Liver (tissue), 9 donors: Measurements from ENCODE around the gene SENP1. TPM values are rescaled to one million over a fixed set of nuclear protein-coding genes. Genes with fewer than 3 reads are reported as not detected.

Source experiments
- DNase-seq: peaks from one replicate; pipeline ENCODE4 v3.0.0-alpha.2; 2017; ENCODE audit warnings: low spot score
- H3K27ac ChIP-seq, 2 donors: one replicate each; pipeline ENCODE4 v1.7.0; 2013; ENCODE audit warnings: inconsistent platforms in 2 of 2, low read length in 2 of 2, control low read depth in 1 of 2, low read depth in 1 of 2, mild to moderate bottlenecking in 1 of 2
- H3K27me3 ChIP-seq, 4 donors: one replicate each; pipeline versions ENCODE4 v1.6.1 to v1.7.0; 2013; ENCODE audit warnings: low read length in 3 of 4, inconsistent platforms in 1 of 4, mild to moderate bottlenecking in 1 of 4, moderate library complexity in 1 of 4; ENCODE audit not compliant: control insufficient read depth in 4 of 4, insufficient read depth in 4 of 4
- H3K36me3 ChIP-seq, 4 donors: one replicate each; pipeline versions ENCODE4 v1.6.1 to v1.7.0; 2013; ENCODE audit warnings: low read length in 3 of 4, mild to moderate bottlenecking in 3 of 4, low read depth in 1 of 4, moderate library complexity in 1 of 4; ENCODE audit not compliant: control insufficient read depth in 4 of 4, insufficient read depth in 3 of 4
- H3K4me1 ChIP-seq, 4 donors: one replicate each; pipeline versions ENCODE4 v1.6.1 to v1.7.0; 2013; ENCODE audit warnings: low read length in 3 of 4, mild to moderate bottlenecking in 3 of 4, moderate library complexity in 1 of 4; ENCODE audit not compliant: control insufficient read depth in 4 of 4, insufficient read depth in 4 of 4
- H3K4me3 ChIP-seq, 3 donors: one replicate each; pipeline versions ENCODE4 v1.6.1 to v1.7.0; 2013; ENCODE audit warnings: low read length in 3 of 3, control low read depth in 1 of 3, low read depth in 1 of 3, mild to moderate bottlenecking in 1 of 3
- H3K9ac ChIP-seq, 2 donors: one replicate each; pipeline ENCODE4 v1.7.0; 2013; ENCODE audit warnings: low read length in 2 of 2, mild to moderate bottlenecking in 2 of 2, moderate library complexity in 2 of 2, control low read depth in 1 of 2, low read depth in 1 of 2
- H3K9me3 ChIP-seq, 4 donors: one replicate each; pipeline versions ENCODE4 v1.6.1 to v1.7.0; 2013; ENCODE audit warnings: low read length in 3 of 4; ENCODE audit not compliant: control insufficient read depth in 4 of 4
- CTCF ChIP-seq: fragments of 150-350 bp; IDR thresholded peaks from 2 replicates; pipeline ENCODE4 v1.5.1; 2017; ENCODE audit warnings: improper control_type of control experiment, low read depth, low read length; ENCODE audit not compliant: missing input control
- EGR1 ChIP-seq, 2 donors: IDR thresholded peaks; 2 replicates each; pipeline ENCODE4 v1.6.1; 2016 to 2018; ENCODE audit warnings: antibody characterized with exemption in 2 of 2, low read depth in 2 of 2
- FOXA1 ChIP-seq: IDR thresholded peaks from 2 replicates; pipeline ENCODE4 v1.6.1; 2016; ENCODE audit warnings: antibody characterized with exemption
- FOXA2 ChIP-seq: IDR thresholded peaks from 2 replicates; pipeline ENCODE4 v1.6.1; 2016; ENCODE audit warnings: antibody characterized with exemption
- GABPA ChIP-seq, 2 donors: IDR thresholded peaks in 1 of 2; conservative IDR thresholded peaks in 1 of 2; 2 replicates each; pipeline ENCODE4 v1.6.1; 2016; ENCODE audit warnings: antibody characterized with exemption in 2 of 2, mild to moderate bottlenecking in 1 of 2, moderate library complexity in 1 of 2
- HNF4A ChIP-seq, 2 donors: conservative IDR thresholded peaks; 2 replicates each; pipeline ENCODE4 v1.6.1; 2016; ENCODE audit warnings: antibody characterized with exemption in 2 of 2, mild to moderate bottlenecking in 2 of 2
- HNF4G ChIP-seq: IDR thresholded peaks from 2 replicates; pipeline ENCODE4 v1.6.1; 2016; ENCODE audit warnings: antibody characterized with exemption
- JUND ChIP-seq, 2 donors: IDR thresholded peaks; 2 replicates each; pipeline ENCODE4 v1.6.1; 2016; ENCODE audit warnings: antibody characterized with exemption in 2 of 2
- MAX ChIP-seq: IDR thresholded peaks from 2 replicates; pipeline ENCODE4 v1.6.1; 2016; ENCODE audit warnings: antibody characterized with exemption
- NR2F2 ChIP-seq: IDR thresholded peaks from 2 replicates; pipeline ENCODE4 v1.6.1; 2016; ENCODE audit warnings: antibody characterized with exemption
- RAD21 ChIP-seq, 2 donors: IDR thresholded peaks; 2 replicates each; pipeline ENCODE4 v1.6.1; 2016; ENCODE audit warnings: antibody characterized with exemption in 2 of 2, mild to moderate bottlenecking in 2 of 2
- RXRA ChIP-seq, 2 donors: IDR thresholded peaks; 2 replicates each; pipeline ENCODE4 v1.6.1; 2017 to 2018; ENCODE audit warnings: antibody characterized with exemption in 2 of 2, mild to moderate bottlenecking in 1 of 2
- SP1 ChIP-seq: IDR thresholded peaks from 2 replicates; pipeline ENCODE4 v1.6.1; 2018; ENCODE audit warnings: antibody characterized with exemption, mild to moderate bottlenecking
- TAF1 ChIP-seq: conservative IDR thresholded peaks from 2 replicates; pipeline ENCODE4 v1.6.1; 2016; ENCODE audit warnings: antibody characterized with exemption, mild to moderate bottlenecking
- YY1 ChIP-seq: IDR thresholded peaks from 2 replicates; pipeline ENCODE4 v1.6.1; 2016; ENCODE audit warnings: antibody characterized with exemption, mild to moderate bottlenecking
- WGBS: extraction: QIAGEN DNeasy Blood & Tissue Kit; methylation state at CpG from one replicate; pipeline ENCODE4 v1.1.7; 2013; 5-methylcytosine and 5-hydroxymethylcytosine counted together
- polyA plus RNA-seq, 2 donors: library from polyadenylated mRNA; stranded (reverse) in 1 of 2; unstranded in 1 of 2; fragments of 200-250 nt in 1 of 2; fragments of >200 nt in 1 of 2; fragmentation: Nextera tagmentation in 1 of 2; extraction: Ambion mirVana in 1 of 2; gene quantifications; one replicate each; pipeline versions ENCODE4 v1.2.1 to v1.2.3, GENCODE V29; 2013 to 2015
- total RNA-seq, 2 donors: library from RNA; depleted of rRNA; stranded (reverse); fragments of >200 nt; gene quantifications; one replicate each; pipeline ENCODE4 v1.2.3, GENCODE V29; 2014
- TF ChIP-seq, protein P1 (sequence below): IDR thresholded peaks from 2 replicates; pipeline ENCODE4 v1.6.1; 2016; ENCODE audit warnings: antibody characterized with exemption, mild to moderate bottlenecking
- TF ChIP-seq, protein P2 (sequence below): IDR thresholded peaks from 2 replicates; pipeline ENCODE4 v1.6.1; 2016; ENCODE audit warnings: antibody characterized with exemption
- TF ChIP-seq, protein P3 (sequence below): IDR thresholded peaks from 2 replicates; pipeline ENCODE4 v1.6.1; 2016; ENCODE audit warnings: antibody characterized with exemption
- donor health status: healthy.
- donor health status: healthy.
- donor health status: healthy.
- donor health status: healthy.
- donor health status: healthy.

Gene SENP1
- total and polyA plus RNA-seq, 4 donors: 1.4 to 11.7 (median 4.2) TPM

GRCh38 chr12:48029491-48030172 is 76.2 kb downstream of the SENP1 start:
- DNase-seq: no peak
- Histone ChIP-seq H3K9me3 (no peaks in the 10 kb centered on the region), H3K9ac (no peak overlapping the region), H3K27ac (no peak overlapping the region), H3K36me3 (no peaks in the 10 kb centered on the region), H3K4me3 (no peak overlapping the region), H3K27me3 (no peaks in the 10 kb centered on the region), H3K4me1 (no peaks in the 10 kb centered on the region)
- WGBS: 68% methylated on average over 8 of the region's 8 CpGs
- TF ChIP-seq SP1 (no peak), MAX (no peak), FOXA1 (no peak), FOXA2 (no peak), RAD21 (IDR thresholded peaks at IDR 0.05) (no peak), TAF1 (no peak), CTCF (no peak), HNF4A (conservative IDR thresholded peaks at IDR 0.05) (no peak), HNF4G (no peak), EGR1 (IDR thresholded peaks at IDR 0.05; ENCODE audit: low read depth in 2 of 2) (no peak), GABPA (IDR thresholded peaks at IDR 0.05 in 1 of 2, conservative IDR thresholded peaks at IDR 0.05 in 1 of 2) (no peak), JUND (IDR thresholded peaks at IDR 0.05) (no peak), NR2F2 (no peak)
- TF ChIP-seq, protein P1, sequence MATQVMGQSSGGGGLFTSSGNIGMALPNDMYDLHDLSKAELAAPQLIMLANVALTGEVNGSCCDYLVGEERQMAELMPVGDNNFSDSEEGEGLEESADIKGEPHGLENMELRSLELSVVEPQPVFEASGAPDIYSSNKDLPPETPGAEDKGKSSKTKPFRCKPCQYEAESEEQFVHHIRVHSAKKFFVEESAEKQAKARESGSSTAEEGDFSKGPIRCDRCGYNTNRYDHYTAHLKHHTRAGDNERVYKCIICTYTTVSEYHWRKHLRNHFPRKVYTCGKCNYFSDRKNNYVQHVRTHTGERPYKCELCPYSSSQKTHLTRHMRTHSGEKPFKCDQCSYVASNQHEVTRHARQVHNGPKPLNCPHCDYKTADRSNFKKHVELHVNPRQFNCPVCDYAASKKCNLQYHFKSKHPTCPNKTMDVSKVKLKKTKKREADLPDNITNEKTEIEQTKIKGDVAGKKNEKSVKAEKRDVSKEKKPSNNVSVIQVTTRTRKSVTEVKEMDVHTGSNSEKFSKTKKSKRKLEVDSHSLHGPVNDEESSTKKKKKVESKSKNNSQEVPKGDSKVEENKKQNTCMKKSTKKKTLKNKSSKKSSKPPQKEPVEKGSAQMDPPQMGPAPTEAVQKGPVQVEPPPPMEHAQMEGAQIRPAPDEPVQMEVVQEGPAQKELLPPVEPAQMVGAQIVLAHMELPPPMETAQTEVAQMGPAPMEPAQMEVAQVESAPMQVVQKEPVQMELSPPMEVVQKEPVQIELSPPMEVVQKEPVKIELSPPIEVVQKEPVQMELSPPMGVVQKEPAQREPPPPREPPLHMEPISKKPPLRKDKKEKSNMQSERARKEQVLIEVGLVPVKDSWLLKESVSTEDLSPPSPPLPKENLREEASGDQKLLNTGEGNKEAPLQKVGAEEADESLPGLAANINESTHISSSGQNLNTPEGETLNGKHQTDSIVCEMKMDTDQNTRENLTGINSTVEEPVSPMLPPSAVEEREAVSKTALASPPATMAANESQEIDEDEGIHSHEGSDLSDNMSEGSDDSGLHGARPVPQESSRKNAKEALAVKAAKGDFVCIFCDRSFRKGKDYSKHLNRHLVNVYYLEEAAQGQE: no peak

- no peak for DNase-seq
- WGBS: 72% methylated on average over 5 of the region's 5 CpGs
- TF ChIP-seq, protein P2, sequence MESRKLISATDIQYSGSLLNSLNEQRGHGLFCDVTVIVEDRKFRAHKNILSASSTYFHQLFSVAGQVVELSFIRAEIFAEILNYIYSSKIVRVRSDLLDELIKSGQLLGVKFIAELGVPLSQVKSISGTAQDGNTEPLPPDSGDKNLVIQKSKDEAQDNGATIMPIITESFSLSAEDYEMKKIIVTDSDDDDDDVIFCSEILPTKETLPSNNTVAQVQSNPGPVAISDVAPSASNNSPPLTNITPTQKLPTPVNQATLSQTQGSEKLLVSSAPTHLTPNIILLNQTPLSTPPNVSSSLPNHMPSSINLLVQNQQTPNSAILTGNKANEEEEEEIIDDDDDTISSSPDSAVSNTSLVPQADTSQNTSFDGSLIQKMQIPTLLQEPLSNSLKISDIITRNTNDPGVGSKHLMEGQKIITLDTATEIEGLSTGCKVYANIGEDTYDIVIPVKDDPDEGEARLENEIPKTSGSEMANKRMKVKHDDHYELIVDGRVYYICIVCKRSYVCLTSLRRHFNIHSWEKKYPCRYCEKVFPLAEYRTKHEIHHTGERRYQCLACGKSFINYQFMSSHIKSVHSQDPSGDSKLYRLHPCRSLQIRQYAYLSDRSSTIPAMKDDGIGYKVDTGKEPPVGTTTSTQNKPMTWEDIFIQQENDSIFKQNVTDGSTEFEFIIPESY: no peak
- TF ChIP-seq YY1: no peak
- no peak for TF ChIP-seq RXRA (IDR thresholded peaks at IDR 0.05)
- no peak for TF ChIP-seq EGR1 (IDR thresholded peaks at IDR 0.05; ENCODE audit: low read depth in 2 of 2)
- TF ChIP-seq, protein P3, sequence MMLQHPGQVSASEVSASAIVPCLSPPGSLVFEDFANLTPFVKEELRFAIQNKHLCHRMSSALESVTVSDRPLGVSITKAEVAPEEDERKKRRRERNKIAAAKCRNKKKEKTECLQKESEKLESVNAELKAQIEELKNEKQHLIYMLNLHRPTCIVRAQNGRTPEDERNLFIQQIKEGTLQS: no peak
- TF ChIP-seq JUND (IDR thresholded peaks at IDR 0.05): no peak
- TF ChIP-seq, protein P1: no peak
- TF ChIP-seq TAF1: no peak
- no peak for TF ChIP-seq HNF4G
- no peak for TF ChIP-seq RAD21 (IDR thresholded peaks at IDR 0.05)
- TF ChIP-seq MAX: no peak
- TF ChIP-seq HNF4A (conservative IDR thresholded peaks at IDR 0.05): no peak
Measured at GRCh38 chr12:48028541-48029431, 77.1 kb downstream of the SENP1 start.

More at GRCh38 chr12:48028541-48029431, 77.1 kb downstream of the SENP1 start:
- no peaks in the 10 kb centered on the region for H3K9me3 ChIP-seq
- H3K36me3 ChIP-seq: no peaks in the 10 kb centered on the region
- H3K27ac ChIP-seq: no peak overlapping the region
- no peaks in the 10 kb centered on the region for H3K4me1 ChIP-seq
- no peaks in the 10 kb centered on the region for H3K27me3 ChIP-seq
- no peak overlapping the region for H3K9ac ChIP-seq
- no peak overlapping the region for H3K4me3 ChIP-seq
